DMS53 (cell line): ENCODE measurements around the gene HIGD1A.
A peak's percentile ranks its signal among the peaks of the same experiment; 100 is the strongest.
"Not testable (repeated sequence)": the region's sequence is repeated elsewhere in the genome, so short reads cannot be mapped to it uniquely, and the experiment has no call there.

Experiments
- DNase-seq: peaks from one replicate; lab custom pipeline; 2025; lab: John Stamatoyannopoulos, UW

Gene HIGD1A

GRCh38 chr3:42829083-42829627 lies 24.9 kb upstream of the HIGD1A start:
- DNase-seq: peak; percentile 34

GRCh38 chr3:42827654-42828053 lies 23.4 kb upstream of the HIGD1A start:
- DNase-seq: no peak

- no peak for DNase-seq
Measured at GRCh38 chr3:42827023-42827422, 22.7 kb upstream of the HIGD1A start.

GRCh38 chr3:42826141-42826540 lies 21.9 kb upstream of the HIGD1A start:
- no peak for DNase-seq

GRCh38 chr3:42823351-42823750 lies 19.1 kb upstream of the HIGD1A start:
- peak; percentile 20 for DNase-seq

GRCh38 chr3:42822828-42823227 lies 18.5 kb upstream of the HIGD1A start:
- DNase-seq: peak; percentile 43

GRCh38 chr3:42820746-42821051 lies 16.4 kb upstream of the HIGD1A start:
- DNase-seq: no peak

GRCh38 chr3:42819351-42819965 lies 15.2 kb upstream of the HIGD1A start:
- DNase-seq: peak; percentile 75

- no peak for DNase-seq
Measured at GRCh38 chr3:42815826-42816225, 11.5 kb upstream of the HIGD1A start.

- DNase-seq: peak; percentile 30
Measured at GRCh38 chr3:42814914-42815507, 10.7 kb upstream of the HIGD1A start.

GRCh38 chr3:42814246-42814645 lies 10.0 kb upstream of the HIGD1A start:
- DNase-seq: no peak

GRCh38 chr3:42811118-42811883 lies 7.0 kb upstream of the HIGD1A start:
- not testable (repeated sequence) for DNase-seq

- not testable (repeated sequence) for DNase-seq
Measured at GRCh38 chr3:42810706-42811105, 6.4 kb upstream of the HIGD1A start.

- DNase-seq: no peak
Measured at GRCh38 chr3:42809202-42809601, 4.9 kb upstream of the HIGD1A start, which contains the start of gene ACKR2. TSS of gene ACKR2 (plus strand) at chr3:42809445. CDS start at chr3:42864503, 55,058 bp downstream.

GRCh38 chr3:42807929-42808328 lies 3.6 kb upstream of the HIGD1A start:
- DNase-seq: no peak

- DNase-seq: peak; percentile 60
Measured at GRCh38 chr3:42805141-42805821, 991 bp upstream of the HIGD1A start.

GRCh38 chr3:42804831-42805132 lies 492 bp upstream of the HIGD1A start:
- DNase-seq: no peak

GRCh38 chr3:42803414-42804105 lies 730 bp downstream of the HIGD1A start:
- DNase-seq: peak; percentile 50

GRCh38 chr3:42802876-42803413 lies 1.3 kb downstream of the HIGD1A start:
- DNase-seq: no peak

GRCh38 chr3:42801784-42802183 lies 2.5 kb downstream of the HIGD1A start:
- no peak for DNase-seq

- DNase-seq: no peak
Measured at GRCh38 chr3:42801048-42801620, 3.2 kb downstream of the HIGD1A start.
